PC-9 (cell line): ENCODE measurements around the gene RUVBL2. TPM values are rescaled to one million over a fixed set of nuclear protein-coding genes. Genes with fewer than 3 reads are reported as not detected.

Experiments used
- Bru-seq: library from RNA; stranded (reverse); fragments of 400-500 nt; gene quantifications from one replicate; lab custom pipeline; 2021; lab: Mats Ljungman, UMichigan
- BruChase-seq, 2 experiments: library from RNA; stranded (reverse); fragments of 400-500 nt; gene quantifications; one replicate each; lab custom pipeline; 2021; lab: Mats Ljungman, UMichigan
- BruUV-seq: library from RNA; stranded (reverse); fragments of 400-500 nt; replicated peaks from 2 replicates; lab custom pipeline; 2021; lab: Mats Ljungman, UMichigan
- CTCF ChIA-PET: fragments of 300-600 bp; sonication (Branson Sonifier 250); formaldehyde crosslinking; loops from one replicate; lab custom pipeline; 2022; ENCODE audit warnings: antibody characterized with exemption; lab: Charles Lee
- POLR2A ChIA-PET: fragments of 300-600 bp; sonication (Branson Sonifier 250); formaldehyde crosslinking; loops from one replicate; lab custom pipeline; 2022; ENCODE audit warnings: antibody characterized with exemption; ENCODE audit not compliant: unreplicated experiment; lab: Charles Lee
- DNase-seq, 2 experiments: peaks; one replicate each; pipeline versions ENCODE4 v3.0.0 to v3.0.0-alpha.2; 2015 to 2022; ENCODE audit warnings: mixed read lengths in 1 of 2
- H2AFZ ChIP-seq: fragments of 200-600 bp; sonication (generic); 2 replicates; pipeline ENCODE4 v1.8.1; 2017; ENCODE audit warnings: antibody characterized with exemption
- H3F3A ChIP-seq: fragments of 200-600 bp; sonication (generic); 2 replicates; pipeline ENCODE4 v1.8.1; 2017; ENCODE audit warnings: antibody characterized with exemption, mild to moderate bottlenecking, low read depth; ENCODE audit not compliant: insufficient read depth
- H3K27ac ChIP-seq: fragments of 200-600 bp; sonication (generic); 2 replicates; pipeline ENCODE4 v1.6.1; 2016; ENCODE audit warnings: mixed run types
- H3K27me3 ChIP-seq: fragments of 200-600 bp; sonication (generic); 2 replicates; pipeline ENCODE4 v1.6.1; 2016; ENCODE audit warnings: low read depth, mixed run types; ENCODE audit not compliant: insufficient read depth
- H3K36me3 ChIP-seq: fragments of 200-600 bp; sonication (generic); 2 replicates; pipeline ENCODE4 v1.6.1; 2016; ENCODE audit warnings: low read depth, mixed run types
- H3K4me1 ChIP-seq: fragments of 200-600 bp; sonication (generic); replicated peaks from 2 replicates; pipeline ENCODE4 v1.6.1; 2016; ENCODE audit warnings: mixed run types; ENCODE audit not compliant: insufficient read depth
- H3K4me2 ChIP-seq: fragments of 200-600 bp; sonication (generic); 2 replicates; pipeline ENCODE4 v1.6.1; 2017; ENCODE audit warnings: mixed run types
- H3K4me3 ChIP-seq: fragments of 200-600 bp; sonication (generic); 2 replicates; pipeline ENCODE4 v1.6.1; 2016; ENCODE audit warnings: mixed run types
- H3K79me2 ChIP-seq: fragments of 200-600 bp; sonication (generic); 2 replicates; pipeline ENCODE4 v1.6.1; 2017; ENCODE audit warnings: low read depth, mixed run types
- H3K9me2 ChIP-seq: fragments of 200-600 bp; sonication (generic); 2 replicates; pipeline ENCODE4 v1.8.1; 2017; ENCODE audit warnings: mild to moderate bottlenecking; ENCODE audit not compliant: insufficient read depth
- H3K9me3 ChIP-seq: fragments of 200-600 bp; sonication (generic); 2 replicates; pipeline ENCODE4 v1.8.1; 2016; ENCODE audit warnings: low read depth; ENCODE audit not compliant: insufficient read depth
- H4K20me1 ChIP-seq: fragments of 200-600 bp; sonication (generic); 2 replicates; pipeline ENCODE4 v1.8.1; 2017; ENCODE audit not compliant: insufficient read depth
- EZH2 ChIP-seq: fragments of 200-600 bp; sonication (generic); IDR thresholded peaks from 2 replicates; pipeline ENCODE4 v1.8.0; 2017; ENCODE audit warnings: antibody characterized with exemption, low read depth
- intact Hi-C: fragments of 100-400 bp; cut with micrococcal nuclease; formaldehyde crosslinking; loops from one replicate; pipeline ENCODE4 v1.10.0; 2022; ENCODE audit not compliant: unreplicated experiment
- long read RNA-seq: library from polyadenylated mRNA; stranded (forward); transcript quantifications from one replicate; pipeline ENCODE4 v2.0.0, GENCODE V29; 2022
- total RNA-seq: library from RNA; stranded (reverse); gene quantifications from 2 replicates; pipeline ENCODE4 v1.2.3, GENCODE V29; 2021
- TF ChIP-seq, protein P1 (sequence below): fragments of 200-600 bp; sonication (generic); conservative IDR thresholded peaks from 2 replicates; pipeline ENCODE4 v1.6.1; 2017; ENCODE audit warnings: mixed run types, antibody characterized with exemption, mild to moderate bottlenecking, moderate library complexity

RUVBL2 gene
- total RNA-seq = 175 and 179 TPM in 2 replicates
- Bru-seq, nascent RNA = percentile 71 among the genes with signal in this experiment
- percentile 62 among the genes with signal in this experiment for BruChase-seq, experiment 1, labeled RNA remaining after a 2-hour chase
- BruChase-seq, experiment 2, labeled RNA remaining after a 6-hour chase = percentile 76 among the genes with signal in this experiment
- long read RNA-seq, transcript RUVBL2-205 (2 exons, 546 nt) = minor isoform, 99 of 712 reads
- long read RNA-seq, transcript RUVBL2-206 (15 exons, 2,009 nt) = major isoform, 508 of 712 reads
- long read RNA-seq, partial matches to known transcripts = 54 of 712 reads
- long read RNA-seq, other reads (novel, unspliced or antisense) = 49 of 712 reads

DNA sequence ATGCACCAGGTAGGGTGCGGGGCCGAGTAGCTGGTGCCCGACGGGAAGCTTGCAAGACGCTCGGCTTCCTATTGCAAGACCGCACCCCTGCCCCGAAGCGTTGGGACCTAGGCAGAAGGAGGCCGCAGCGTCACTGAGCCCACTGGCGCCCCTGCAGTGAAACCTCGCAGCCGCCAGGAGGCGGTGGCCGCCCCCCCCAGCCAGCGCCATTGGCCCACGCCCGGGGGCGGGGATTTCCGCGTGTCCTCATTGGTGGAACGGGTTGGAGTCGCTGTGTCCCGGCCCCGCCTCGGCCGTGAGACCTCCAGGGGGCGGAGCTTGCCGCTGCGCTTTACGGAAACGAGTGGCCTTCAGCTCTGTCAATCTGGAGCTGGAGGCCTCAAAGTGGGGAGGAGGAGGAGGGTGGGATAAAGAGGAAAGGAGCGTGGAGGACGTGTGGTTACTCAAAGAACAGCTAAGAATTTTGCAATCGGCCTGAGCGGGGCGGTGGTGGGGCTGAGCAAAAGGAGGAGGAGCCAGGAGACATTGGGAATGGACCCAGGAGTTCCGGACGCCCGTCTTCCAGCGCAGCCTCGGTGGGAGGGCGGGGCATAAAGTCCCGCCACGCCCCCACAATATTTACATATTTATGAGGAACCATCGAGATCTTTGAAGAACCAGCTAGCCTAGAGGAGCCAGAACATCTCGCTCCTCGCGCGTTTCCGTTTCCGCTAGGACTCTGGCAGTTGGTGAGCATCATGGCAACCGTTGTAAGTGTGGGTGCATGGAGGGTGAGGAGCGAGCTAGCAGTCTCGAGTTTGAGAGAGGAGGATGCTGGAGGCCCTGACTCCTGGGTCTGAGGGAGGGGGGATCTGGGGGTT, at the start of gene RUVBL2, which contains the start of gene GYS1:
Gene RUVBL2, plus strand, starts transcription at position 713 of the 860 bp plus-strand sequence. Its CDS starts 25 bp downstream, at position 738.
Gene GYS1, minus strand, starts transcription at position 135 of the 860 bp plus-strand sequence. CDS start 197 bp downstream, outside the sequence.
- TF ChIP-seq, protein P1, sequence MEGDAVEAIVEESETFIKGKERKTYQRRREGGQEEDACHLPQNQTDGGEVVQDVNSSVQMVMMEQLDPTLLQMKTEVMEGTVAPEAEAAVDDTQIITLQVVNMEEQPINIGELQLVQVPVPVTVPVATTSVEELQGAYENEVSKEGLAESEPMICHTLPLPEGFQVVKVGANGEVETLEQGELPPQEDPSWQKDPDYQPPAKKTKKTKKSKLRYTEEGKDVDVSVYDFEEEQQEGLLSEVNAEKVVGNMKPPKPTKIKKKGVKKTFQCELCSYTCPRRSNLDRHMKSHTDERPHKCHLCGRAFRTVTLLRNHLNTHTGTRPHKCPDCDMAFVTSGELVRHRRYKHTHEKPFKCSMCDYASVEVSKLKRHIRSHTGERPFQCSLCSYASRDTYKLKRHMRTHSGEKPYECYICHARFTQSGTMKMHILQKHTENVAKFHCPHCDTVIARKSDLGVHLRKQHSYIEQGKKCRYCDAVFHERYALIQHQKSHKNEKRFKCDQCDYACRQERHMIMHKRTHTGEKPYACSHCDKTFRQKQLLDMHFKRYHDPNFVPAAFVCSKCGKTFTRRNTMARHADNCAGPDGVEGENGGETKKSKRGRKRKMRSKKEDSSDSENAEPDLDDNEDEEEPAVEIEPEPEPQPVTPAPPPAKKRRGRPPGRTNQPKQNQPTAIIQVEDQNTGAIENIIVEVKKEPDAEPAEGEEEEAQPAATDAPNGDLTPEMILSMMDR = peak; percentile 91
- no peak for TF ChIP-seq EZH2
- Histone ChIP-seq H3K36me3 (0 out of 2 replicates have a peak, but pooled peaks cover 5% of the 10 kb centered on the region), H3K27me3 (no peaks in the 10 kb centered on the region), H2AFZ (peak within 1 kb of the TSS; percentile 92), H3K9me3 (no peaks in the 10 kb centered on the region), H3K9me2 (no peaks in the 10 kb centered on the region), H3K4me3 (peak within 1 kb of the TSS; percentile 97), H3F3A (peaks cover 12% of the 10 kb centered on the region), H3K4me1 (peaks cover 16% of the 10 kb centered on the region), H3K79me2 (peaks cover 75% of the 10 kb centered on the region), H3K4me2 (peak within 1 kb of the TSS; percentile 95), H4K20me1 (peaks cover 26% of the 10 kb centered on the region), H3K27ac (peak within 1 kb of the TSS; percentile 41; the same call in 1 of the 2 replicates)
- intact Hi-C loops = loop anchor here (2.0 to 10.0 kb wide), 5 partner anchors 29 to 651 kb away; partner anchors contain the start of genes CA11, FTL, RRAS and SCAF1
- CTCF ChIA-PET = interaction anchor here (0.6 to 2.6 kb wide), 20 partner anchors 10 to 824 kb away, joined by 3 to 11 read pairs (median 4); partner anchors contain the start of gene CGB7
- POLR2A ChIA-PET = interaction anchor here (0.5 to 1.3 kb wide), 29 partner anchors 10 to 682 kb away, joined by 3 to 12 read pairs (median 4); partner anchors contain the start of genes CA11, CGB7, PIH1D1 and RPL18
- peak; percentile 99 for DNase-seq
- BruUV-seq = no TSS peak

DNA sequence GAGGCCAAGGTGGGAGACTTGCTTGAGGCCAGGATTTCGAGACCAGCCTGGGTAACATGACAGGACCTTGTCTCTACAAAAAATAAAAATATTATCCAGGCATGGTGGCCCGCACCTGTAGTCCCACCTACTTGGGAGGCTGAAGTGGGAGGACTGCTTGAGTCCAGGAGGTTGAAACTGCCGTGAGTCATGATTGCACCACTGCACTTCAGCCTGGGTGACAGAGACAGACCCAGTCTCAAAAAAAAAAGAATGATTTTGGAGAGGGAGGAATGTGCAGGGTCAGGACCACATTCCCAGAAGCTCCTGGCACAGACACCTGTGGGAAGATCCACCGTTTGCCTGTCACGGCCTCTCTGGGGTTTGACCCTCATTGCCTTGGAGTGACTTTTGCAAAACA, 48.3 kb upstream of the RUVBL2 start:
- H3K4me2 ChIP-seq = no peak overlapping the region
- no peaks in the 10 kb centered on the region for H3K27me3 ChIP-seq
- no TSS peak for BruUV-seq
- H3K79me2 ChIP-seq = no peaks in the 10 kb centered on the region
- ChIA-PET CTCF (interaction anchor here (0.6 kb wide), 1 partner anchor 19 kb away, joined by 3 read pairs; no protein-coding TSS in a partner anchor), POLR2A (no interaction called here)
- no peaks in the 10 kb centered on the region for H3K36me3 ChIP-seq
- no peak for DNase-seq
- no peaks in the 10 kb centered on the region for H3K9me3 ChIP-seq
- H3K4me1 ChIP-seq = no peaks in the 10 kb centered on the region
- no peaks in the 10 kb centered on the region for H4K20me1 ChIP-seq
- no peak overlapping the region for H2AFZ ChIP-seq
- TF ChIP-seq EZH2 = no peak
- TF ChIP-seq, protein P1 = no peak
- H3K27ac ChIP-seq = no peak overlapping the region
- no peak overlapping the region for H3K4me3 ChIP-seq
- intact Hi-C loops = no loop called here
- no peaks in the 10 kb centered on the region for H3K9me2 ChIP-seq
- H3F3A ChIP-seq = peaks cover 11% of the 10 kb centered on the region; the same call in 1 of the 2 replicates

DNA sequence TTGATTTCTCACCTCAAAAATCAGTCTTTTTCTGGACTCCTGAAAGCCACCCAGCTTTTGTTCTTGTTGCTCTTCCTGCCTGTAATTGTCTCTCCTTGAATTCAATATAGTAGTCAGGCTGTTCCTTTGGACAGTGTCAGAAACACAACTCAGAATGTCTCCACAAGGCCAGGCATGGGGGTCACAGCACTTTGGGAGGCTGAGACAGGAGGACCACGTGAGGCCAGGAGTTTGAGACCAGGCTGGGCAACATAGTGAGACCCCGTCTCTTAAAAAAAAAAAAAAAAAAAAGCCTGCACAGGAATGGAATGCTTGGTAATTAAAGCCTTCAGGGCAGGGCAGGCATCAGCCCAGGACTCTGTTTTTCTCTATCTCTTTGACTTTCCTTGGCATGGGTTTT, 47.9 kb upstream of the RUVBL2 start:
- no peaks in the 10 kb centered on the region for H3K36me3 ChIP-seq
- H3K4me2 ChIP-seq = no peak overlapping the region
- H3K27ac ChIP-seq = no peak overlapping the region
- H3K27me3 ChIP-seq = no peaks in the 10 kb centered on the region
- no TSS peak for BruUV-seq
- H2AFZ ChIP-seq = no peak overlapping the region
- no peaks in the 10 kb centered on the region for H3K79me2 ChIP-seq
- H3K9me2 ChIP-seq = no peaks in the 10 kb centered on the region
- CTCF ChIA-PET = interaction anchor here (0.6 to 1.1 kb wide), 2 partner anchors 20 to 25 kb away, joined by 3 to 4 read pairs; no protein-coding TSS in a partner anchor
- no peak overlapping the region for H3K4me3 ChIP-seq
- H3K4me1 ChIP-seq = no peaks in the 10 kb centered on the region
- POLR2A ChIA-PET = no interaction called here
- TF ChIP-seq EZH2 = no peak
- TF ChIP-seq, protein P1 = no peak
- DNase-seq = no peak
- H3K9me3 ChIP-seq = no peaks in the 10 kb centered on the region
- intact Hi-C loops = no loop called here
- no peaks in the 10 kb centered on the region for H4K20me1 ChIP-seq
- H3F3A ChIP-seq = peaks cover 11% of the 10 kb centered on the region; the same call in 1 of the 2 replicates
